K562 (cell line): ENCODE measurements around the gene SMG9. TPM values are rescaled to one million over a fixed set of nuclear protein-coding genes. Genes with fewer than 3 reads are reported as not detected.

Experiments
- CBX1 ChIP-seq: sonication (generic); IDR thresholded peaks from 2 replicates; pipeline ENCODE4 v1.6.1; 2016; ENCODE audit warnings: antibody characterized with exemption, low read depth, mild to moderate bottlenecking
- CTBP1 ChIP-seq: fragments of 450-650 bp; IDR thresholded peaks from 2 replicates; pipeline ENCODE4 v1.6.1; 2016; ENCODE audit warnings: borderline replicate concordance
- ELF2 ChIP-seq: fragments of 250-450 bp; sonication (Bioruptor Pico); IDR thresholded peaks from 2 replicates; pipeline ENCODE4 v1.5.0; 2021; ENCODE audit warnings: mild to moderate bottlenecking
- FOSL1 ChIP-seq: fragments of 200-800 bp; sonication (Bioruptor generic); conservative IDR thresholded peaks from 2 replicates; pipeline ENCODE4 v1.6.1; 2016; ENCODE audit warnings: missing genetic modification characterization, missing compliant biosample characterization
- FOXK2 ChIP-seq, 2 experiments: fragments of 450-650 bp; IDR thresholded peaks in 1 of 2; conservative IDR thresholded peaks in 1 of 2; 2 replicates each; pipeline ENCODE4 v1.6.1; 2016; ENCODE audit warnings: low read depth in 2 of 2, mild to moderate bottlenecking in 1 of 2
- HDAC6 ChIP-seq: IDR thresholded peaks from 2 replicates; pipeline ENCODE4 v1.6.1; 2012; ENCODE audit warnings: low read depth, mild to moderate bottlenecking, control low read depth, inconsistent platforms, low read length, moderate library complexity
- HOXB6 ChIP-seq: fragments of 250-450 bp; sonication (Bioruptor Pico); IDR thresholded peaks from 2 replicates; pipeline ENCODE4 v1.5.1; 2022; ENCODE audit warnings: mild to moderate bottlenecking, borderline replicate concordance
- KAT7 ChIP-seq: sonication (generic); formaldehyde crosslinking; IDR thresholded peaks from 2 replicates; pipeline ENCODE4 v1.8.0; 2022; ENCODE audit warnings: missing genetic modification reagents, mild to moderate bottlenecking, borderline replicate concordance
- OTX1 ChIP-seq: fragments of 450-650 bp; formaldehyde crosslinking; IDR thresholded peaks from 2 replicates; pipeline ENCODE4 v1.4.0; 2022; ENCODE audit warnings: mild to moderate bottlenecking
- RCOR1 ChIP-seq, 2 experiments: IDR thresholded peaks; 2 replicates each; pipeline ENCODE4 v1.6.1; 2012; ENCODE audit warnings: low read depth in 2 of 2, low read length in 2 of 2, borderline replicate concordance in 1 of 2, improper control_type of control experiment in 1 of 2
- ZNF395 ChIP-seq: fragments of 200-800 bp; sonication (Bioruptor generic); IDR thresholded peaks from 2 replicates; pipeline ENCODE4 v1.6.1; 2017; ENCODE audit warnings: missing genetic modification characterization, missing compliant biosample characterization
- polyA plus RNA-seq, 8 experiments: library from polyadenylated mRNA; depleted of rRNA in 4 of 8; stranded (reverse) in 5 of 8; unstranded in 3 of 8; fragments of >200 nt; fragmentation: Nextera tagmentation in 2 of 8; fragmentation: Illumina TruSeq in 1 of 8; extraction: Ambion mirVana in 2 of 8; extraction: Trizol in 1 of 8; gene quantifications; 2 replicates each; pipeline versions ENCODE4 v1.2.1 to v1.2.3, GENCODE V29; 2011 to 2014; ENCODE audit warnings: inconsistent platforms in 1 of 8, missing spikeins in 1 of 8
- total RNA-seq, 7 experiments: library from RNA; depleted of rRNA in 6 of 7; stranded (reverse); fragments of >200 nt in 6 of 7; fragmentation: Illumina TruSeq in 2 of 7; extraction: Trizol in 2 of 7; gene quantifications; 2 replicates each; pipeline versions ENCODE4 v1.2.1 to v1.2.3, GENCODE V29; 2011 to 2021; ENCODE audit warnings: low replicate concordance in 1 of 7
- TF ChIP-seq, protein P1 (sequence below): fragments of 450-650 bp; IDR thresholded peaks from 2 replicates; pipeline ENCODE4 v1.6.1; 2016; ENCODE audit warnings: mild to moderate bottlenecking, moderate library complexity

The SMG9 gene
- total and polyA plus RNA-seq, 9 of the 15 experiments (the other 6 are each of a cell fraction or from before 2014, with no cell fraction given): 1.7 to 79.7 (median 40.2) TPM

- TF ChIP-seq, protein P1, sequence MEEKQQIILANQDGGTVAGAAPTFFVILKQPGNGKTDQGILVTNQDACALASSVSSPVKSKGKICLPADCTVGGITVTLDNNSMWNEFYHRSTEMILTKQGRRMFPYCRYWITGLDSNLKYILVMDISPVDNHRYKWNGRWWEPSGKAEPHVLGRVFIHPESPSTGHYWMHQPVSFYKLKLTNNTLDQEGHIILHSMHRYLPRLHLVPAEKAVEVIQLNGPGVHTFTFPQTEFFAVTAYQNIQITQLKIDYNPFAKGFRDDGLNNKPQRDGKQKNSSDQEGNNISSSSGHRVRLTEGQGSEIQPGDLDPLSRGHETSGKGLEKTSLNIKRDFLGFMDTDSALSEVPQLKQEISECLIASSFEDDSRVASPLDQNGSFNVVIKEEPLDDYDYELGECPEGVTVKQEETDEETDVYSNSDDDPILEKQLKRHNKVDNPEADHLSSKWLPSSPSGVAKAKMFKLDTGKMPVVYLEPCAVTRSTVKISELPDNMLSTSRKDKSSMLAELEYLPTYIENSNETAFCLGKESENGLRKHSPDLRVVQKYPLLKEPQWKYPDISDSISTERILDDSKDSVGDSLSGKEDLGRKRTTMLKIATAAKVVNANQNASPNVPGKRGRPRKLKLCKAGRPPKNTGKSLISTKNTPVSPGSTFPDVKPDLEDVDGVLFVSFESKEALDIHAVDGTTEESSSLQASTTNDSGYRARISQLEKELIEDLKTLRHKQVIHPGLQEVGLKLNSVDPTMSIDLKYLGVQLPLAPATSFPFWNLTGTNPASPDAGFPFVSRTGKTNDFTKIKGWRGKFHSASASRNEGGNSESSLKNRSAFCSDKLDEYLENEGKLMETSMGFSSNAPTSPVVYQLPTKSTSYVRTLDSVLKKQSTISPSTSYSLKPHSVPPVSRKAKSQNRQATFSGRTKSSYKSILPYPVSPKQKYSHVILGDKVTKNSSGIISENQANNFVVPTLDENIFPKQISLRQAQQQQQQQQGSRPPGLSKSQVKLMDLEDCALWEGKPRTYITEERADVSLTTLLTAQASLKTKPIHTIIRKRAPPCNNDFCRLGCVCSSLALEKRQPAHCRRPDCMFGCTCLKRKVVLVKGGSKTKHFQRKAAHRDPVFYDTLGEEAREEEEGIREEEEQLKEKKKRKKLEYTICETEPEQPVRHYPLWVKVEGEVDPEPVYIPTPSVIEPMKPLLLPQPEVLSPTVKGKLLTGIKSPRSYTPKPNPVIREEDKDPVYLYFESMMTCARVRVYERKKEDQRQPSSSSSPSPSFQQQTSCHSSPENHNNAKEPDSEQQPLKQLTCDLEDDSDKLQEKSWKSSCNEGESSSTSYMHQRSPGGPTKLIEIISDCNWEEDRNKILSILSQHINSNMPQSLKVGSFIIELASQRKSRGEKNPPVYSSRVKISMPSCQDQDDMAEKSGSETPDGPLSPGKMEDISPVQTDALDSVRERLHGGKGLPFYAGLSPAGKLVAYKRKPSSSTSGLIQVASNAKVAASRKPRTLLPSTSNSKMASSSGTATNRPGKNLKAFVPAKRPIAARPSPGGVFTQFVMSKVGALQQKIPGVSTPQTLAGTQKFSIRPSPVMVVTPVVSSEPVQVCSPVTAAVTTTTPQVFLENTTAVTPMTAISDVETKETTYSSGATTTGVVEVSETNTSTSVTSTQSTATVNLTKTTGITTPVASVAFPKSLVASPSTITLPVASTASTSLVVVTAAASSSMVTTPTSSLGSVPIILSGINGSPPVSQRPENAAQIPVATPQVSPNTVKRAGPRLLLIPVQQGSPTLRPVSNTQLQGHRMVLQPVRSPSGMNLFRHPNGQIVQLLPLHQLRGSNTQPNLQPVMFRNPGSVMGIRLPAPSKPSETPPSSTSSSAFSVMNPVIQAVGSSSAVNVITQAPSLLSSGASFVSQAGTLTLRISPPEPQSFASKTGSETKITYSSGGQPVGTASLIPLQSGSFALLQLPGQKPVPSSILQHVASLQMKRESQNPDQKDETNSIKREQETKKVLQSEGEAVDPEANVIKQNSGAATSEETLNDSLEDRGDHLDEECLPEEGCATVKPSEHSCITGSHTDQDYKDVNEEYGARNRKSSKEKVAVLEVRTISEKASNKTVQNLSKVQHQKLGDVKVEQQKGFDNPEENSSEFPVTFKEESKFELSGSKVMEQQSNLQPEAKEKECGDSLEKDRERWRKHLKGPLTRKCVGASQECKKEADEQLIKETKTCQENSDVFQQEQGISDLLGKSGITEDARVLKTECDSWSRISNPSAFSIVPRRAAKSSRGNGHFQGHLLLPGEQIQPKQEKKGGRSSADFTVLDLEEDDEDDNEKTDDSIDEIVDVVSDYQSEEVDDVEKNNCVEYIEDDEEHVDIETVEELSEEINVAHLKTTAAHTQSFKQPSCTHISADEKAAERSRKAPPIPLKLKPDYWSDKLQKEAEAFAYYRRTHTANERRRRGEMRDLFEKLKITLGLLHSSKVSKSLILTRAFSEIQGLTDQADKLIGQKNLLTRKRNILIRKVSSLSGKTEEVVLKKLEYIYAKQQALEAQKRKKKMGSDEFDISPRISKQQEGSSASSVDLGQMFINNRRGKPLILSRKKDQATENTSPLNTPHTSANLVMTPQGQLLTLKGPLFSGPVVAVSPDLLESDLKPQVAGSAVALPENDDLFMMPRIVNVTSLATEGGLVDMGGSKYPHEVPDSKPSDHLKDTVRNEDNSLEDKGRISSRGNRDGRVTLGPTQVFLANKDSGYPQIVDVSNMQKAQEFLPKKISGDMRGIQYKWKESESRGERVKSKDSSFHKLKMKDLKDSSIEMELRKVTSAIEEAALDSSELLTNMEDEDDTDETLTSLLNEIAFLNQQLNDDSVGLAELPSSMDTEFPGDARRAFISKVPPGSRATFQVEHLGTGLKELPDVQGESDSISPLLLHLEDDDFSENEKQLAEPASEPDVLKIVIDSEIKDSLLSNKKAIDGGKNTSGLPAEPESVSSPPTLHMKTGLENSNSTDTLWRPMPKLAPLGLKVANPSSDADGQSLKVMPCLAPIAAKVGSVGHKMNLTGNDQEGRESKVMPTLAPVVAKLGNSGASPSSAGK: peak; percentile 49; the same call in 1 of the 2 replicates
- TF ChIP-seq HOXB6 (no peak), FOXK2 (conservative IDR thresholded peaks at IDR 0.05 in 1 of 2, IDR thresholded peaks at IDR 0.05 in 1 of 2; ENCODE audit: low read depth in 2 of 2) (0 out of 4 replicates have a peak, but pooled peaks of 1 of the 2 experiments have one; percentile 24), KAT7 (CRISPR knock-in tag) (no peak), ZNF395 (CRISPR knock-in tag) (no peak), RCOR1 (IDR thresholded peaks at IDR 0.05; ENCODE audit: borderline replicate concordance in 1 of 2, low read depth in 2 of 2, low read length in 2 of 2) (peak in 1 of 2 experiments; percentile 44; a peak in 1 of 4 replicates), CBX1 (no peak), HDAC6 (no peak), ELF2 (CRISPR knock-in tag) (no peak), CTBP1 (peak; percentile 61; the same call in 1 of the 2 replicates), FOSL1 (peak; percentile 58), OTX1 (0 out of 2 replicates have a peak, but pooled peaks have one; percentile 32)
Observed at GRCh38 chr19:43682824-43683661, 71.7 kb downstream of the SMG9 start (continued).
